ENCODE measurements around the gene ANKRD45.
"Not testable (repeated sequence)": the region's sequence is repeated elsewhere in the genome, so short reads cannot be mapped to it uniquely, and the experiment has no call there.

The ANKRD45 gene

GRCh38 chr1:173568483-173568882 is 101.2 kb downstream of the ANKRD45 start:
- DNase-seq = no peak

- DNase-seq = not testable (repeated sequence)
Observed at GRCh38 chr1:173563846-173564245, 105.8 kb downstream of the ANKRD45 start.

DNA sequence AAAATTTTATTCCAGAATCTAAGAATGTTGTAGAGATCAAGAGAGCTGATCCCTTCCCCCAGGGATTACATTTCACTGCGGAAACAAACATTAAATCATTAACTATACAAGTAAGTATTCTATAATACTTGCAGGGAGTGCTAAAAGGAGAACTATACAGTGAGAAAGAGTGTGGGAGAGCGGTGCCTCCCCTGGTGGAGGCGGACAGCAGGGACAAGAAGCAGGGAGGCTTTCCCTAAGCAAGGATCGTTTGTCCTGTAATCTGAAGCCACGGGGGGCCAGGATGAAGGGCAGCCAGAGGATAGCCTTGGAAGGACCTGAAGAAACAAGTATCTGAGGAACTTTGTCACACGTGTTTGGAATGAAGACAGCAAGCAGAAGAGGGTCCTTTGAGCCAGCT is 106.8 kb downstream of the ANKRD45 start:
- DNase-seq = no peak

GRCh38 chr1:173561263-173561662 is 108.4 kb downstream of the ANKRD45 start:
- no peak for DNase-seq

GRCh38 chr1:173560285-173560880 is 109.3 kb downstream of the ANKRD45 start:
- no peak for DNase-seq

All from NCI-H146 (cell line).